ENCODE data around the gene STXBP5L.
"Not testable (repeated sequence)": the region's sequence is repeated elsewhere in the genome, so short reads cannot be mapped to it uniquely, and the experiment has no call there.

The STXBP5L gene

GRCh38 chr3:121232309-121233225 is 324.6 kb downstream of the STXBP5L start:
- DNase-seq: no peak

- DNase-seq: no peak
Measured at GRCh38 chr3:121243208-121243607, 335.2 kb downstream of the STXBP5L start.

GRCh38 chr3:121252676-121253075 is 344.7 kb downstream of the STXBP5L start:
- no peak for DNase-seq

GRCh38 chr3:121269389-121269788 is 361.4 kb downstream of the STXBP5L start:
- no peak for DNase-seq

GRCh38 chr3:121274411-121274810 is 366.4 kb downstream of the STXBP5L start:
- DNase-seq: no peak

- no peak for DNase-seq
Measured at GRCh38 chr3:121295452-121295851, 387.4 kb downstream of the STXBP5L start.

- no peak for DNase-seq
Measured at GRCh38 chr3:121295979-121296378, 388.0 kb downstream of the STXBP5L start.

- DNase-seq: no peak
Measured at GRCh38 chr3:121324320-121324719, 416.3 kb downstream of the STXBP5L start.

GRCh38 chr3:121330118-121330517 is 422.1 kb downstream of the STXBP5L start:
- no peak for DNase-seq

- DNase-seq: no peak
Measured at GRCh38 chr3:121330634-121331033, 422.6 kb downstream of the STXBP5L start.

- not testable (repeated sequence) for DNase-seq
Measured at GRCh38 chr3:121355960-121356359, 448.0 kb downstream of the STXBP5L start.

- DNase-seq: no peak
Measured at GRCh38 chr3:121362035-121362734, 454.2 kb downstream of the STXBP5L start.

GRCh38 chr3:121388308-121388707 is 480.3 kb downstream of the STXBP5L start:
- not testable (repeated sequence) for DNase-seq

- DNase-seq: not testable (repeated sequence)
Measured at GRCh38 chr3:121395967-121396366, 488.0 kb downstream of the STXBP5L start.

GRCh38 chr3:121398051-121398450 is 490.0 kb downstream of the STXBP5L start:
- DNase-seq: not testable (repeated sequence)

- DNase-seq: no peak
Measured at GRCh38 chr3:121399820-121400219, 491.8 kb downstream of the STXBP5L start.

- no peak for DNase-seq
Measured at GRCh38 chr3:121405631-121406030, 497.6 kb downstream of the STXBP5L start.

GRCh38 chr3:121411523-121411922 is 503.5 kb downstream of the STXBP5L start:
- DNase-seq: no peak

- no peak for DNase-seq
Measured at GRCh38 chr3:121414924-121415323, 506.9 kb downstream of the STXBP5L start.

- no peak for DNase-seq
Measured at GRCh38 chr3:121418182-121418581, 510.2 kb downstream of the STXBP5L start.

GRCh38 chr3:121424549-121424948 is 516.5 kb downstream of the STXBP5L start:
- no peak for DNase-seq

GRCh38 chr3:121430664-121431215 is 522.7 kb downstream of the STXBP5L start:
- no peak for DNase-seq

- DNase-seq: peak; percentile 37
Measured at GRCh38 chr3:121431726-121432517, 523.9 kb downstream of the STXBP5L start.
